ENCODE measurements around the gene LIME1.

Gene LIME1

GRCh38 chr20:63733117-63733516, 3.3 kb upstream of the LIME1 start:
- H3K27me3 ChIP-seq (ENCODE audit: control insufficient read depth, insufficient read depth, low read length) = no peaks in the 10 kb centered on the region
- no peak overlapping the region for H3K9ac ChIP-seq (ENCODE audit: low read length)
- no peak overlapping the region for H3K4me3 ChIP-seq (ENCODE audit: low read length)
- H3K4me1 ChIP-seq (ENCODE audit: control insufficient read depth, insufficient read depth, low read length) = peaks cover under 1% of the 10 kb centered on the region
- no peak overlapping the region for H3K27ac ChIP-seq (ENCODE audit: low read depth, low read length)
- H3K36me3 ChIP-seq (ENCODE audit: control insufficient read depth, insufficient read depth, low read length) = peaks cover 6% of the 10 kb centered on the region

GRCh38 chr20:63733579-63734081, 2.8 kb upstream of the LIME1 start:
- Histone ChIP-seq H3K27me3 (ENCODE audit: control insufficient read depth, insufficient read depth, low read length) (no peaks in the 10 kb centered on the region), H3K4me1 (ENCODE audit: control insufficient read depth, insufficient read depth, low read length) (peaks cover 5% of the 10 kb centered on the region), H3K9ac (ENCODE audit: low read length) (no peak overlapping the region), H3K36me3 (ENCODE audit: control insufficient read depth, insufficient read depth, low read length) (peaks cover 6% of the 10 kb centered on the region), H3K4me3 (ENCODE audit: low read length) (no peak overlapping the region), H3K27ac (ENCODE audit: low read depth, low read length) (no peak overlapping the region)

GRCh38 chr20:63734111-63734945, 2.1 kb upstream of the LIME1 start:
- peaks cover 6% of the 10 kb centered on the region for H3K36me3 ChIP-seq (ENCODE audit: control insufficient read depth, insufficient read depth, low read length)
- H3K4me1 ChIP-seq (ENCODE audit: control insufficient read depth, insufficient read depth, low read length) = peaks cover 5% of the 10 kb centered on the region
- no peak overlapping the region for H3K9ac ChIP-seq (ENCODE audit: low read length)
- H3K4me3 ChIP-seq (ENCODE audit: low read length) = no peak overlapping the region
- no peak overlapping the region for H3K27ac ChIP-seq (ENCODE audit: low read depth, low read length)
- no peaks in the 10 kb centered on the region for H3K27me3 ChIP-seq (ENCODE audit: control insufficient read depth, insufficient read depth, low read length)

GRCh38 chr20:63734946-63735858, 1.3 kb upstream of the LIME1 start:
- no peak overlapping the region for H3K9ac ChIP-seq (ENCODE audit: low read length)
- H3K4me1 ChIP-seq (ENCODE audit: control insufficient read depth, insufficient read depth, low read length) = peaks cover 5% of the 10 kb centered on the region
- no peak overlapping the region for H3K4me3 ChIP-seq (ENCODE audit: low read length)
- H3K27ac ChIP-seq (ENCODE audit: low read depth, low read length) = no peak overlapping the region
- no peaks in the 10 kb centered on the region for H3K27me3 ChIP-seq (ENCODE audit: control insufficient read depth, insufficient read depth, low read length)
- H3K36me3 ChIP-seq (ENCODE audit: control insufficient read depth, insufficient read depth, low read length) = peaks cover 6% of the 10 kb centered on the region

GRCh38 chr20:63736893-63737694, 630 bp downstream of the LIME1 start:
- Histone ChIP-seq H3K4me1 (ENCODE audit: control insufficient read depth, insufficient read depth, low read length) (peaks cover 11% of the 10 kb centered on the region), H3K27ac (ENCODE audit: low read depth, low read length) (no peak overlapping the region), H3K36me3 (ENCODE audit: control insufficient read depth, insufficient read depth, low read length) (peaks cover 6% of the 10 kb centered on the region), H3K4me3 (ENCODE audit: low read length) (peak overlapping the region; percentile 61), H3K27me3 (ENCODE audit: control insufficient read depth, insufficient read depth, low read length) (no peaks in the 10 kb centered on the region), H3K9ac (ENCODE audit: low read length) (no peak overlapping the region)

GRCh38 chr20:63737695-63737944, 1.2 kb downstream of the LIME1 start:
- Histone ChIP-seq H3K36me3 (ENCODE audit: control insufficient read depth, insufficient read depth, low read length) (peaks cover 6% of the 10 kb centered on the region), H3K4me1 (ENCODE audit: control insufficient read depth, insufficient read depth, low read length) (peaks cover 11% of the 10 kb centered on the region), H3K27ac (ENCODE audit: low read depth, low read length) (no peak overlapping the region), H3K27me3 (ENCODE audit: control insufficient read depth, insufficient read depth, low read length) (no peaks in the 10 kb centered on the region), H3K4me3 (ENCODE audit: low read length) (peak overlapping the region; percentile 61), H3K9ac (ENCODE audit: low read length) (no peak overlapping the region)

- Histone ChIP-seq H3K4me1 (ENCODE audit: control insufficient read depth, insufficient read depth, low read length) (peaks cover 11% of the 10 kb centered on the region), H3K36me3 (ENCODE audit: control insufficient read depth, insufficient read depth, low read length) (peaks cover 6% of the 10 kb centered on the region), H3K27me3 (ENCODE audit: control insufficient read depth, insufficient read depth, low read length) (no peaks in the 10 kb centered on the region), H3K4me3 (ENCODE audit: low read length) (peak overlapping the region; percentile 43), H3K9ac (ENCODE audit: low read length) (no peak overlapping the region), H3K27ac (ENCODE audit: low read depth, low read length) (no peak overlapping the region)
Observed at GRCh38 chr20:63737945-63738686, 1.7 kb downstream of the LIME1 start.

GRCh38 chr20:63738687-63739129, 2.2 kb downstream of the LIME1 start:
- peak overlapping the region; percentile 71 for H3K4me3 ChIP-seq (ENCODE audit: low read length)
- peaks cover 3% of the 10 kb centered on the region for H3K36me3 ChIP-seq (ENCODE audit: control insufficient read depth, insufficient read depth, low read length)
- H3K27me3 ChIP-seq (ENCODE audit: control insufficient read depth, insufficient read depth, low read length) = no peaks in the 10 kb centered on the region
- peak overlapping the region; percentile 75 for H3K27ac ChIP-seq (ENCODE audit: low read depth, low read length)
- H3K9ac ChIP-seq (ENCODE audit: low read length) = no peak overlapping the region
- peaks cover 11% of the 10 kb centered on the region for H3K4me1 ChIP-seq (ENCODE audit: control insufficient read depth, insufficient read depth, low read length)

- Histone ChIP-seq H3K9ac (ENCODE audit: low read length) (peak within 1 kb of the TSS; percentile 86), H3K4me3 (ENCODE audit: low read length) (peak within 1 kb of the TSS; percentile 71), H3K36me3 (ENCODE audit: control insufficient read depth, insufficient read depth, low read length) (no peaks in the 10 kb centered on the region), H3K4me1 (ENCODE audit: control insufficient read depth, insufficient read depth, low read length) (peaks cover 11% of the 10 kb centered on the region), H3K27me3 (ENCODE audit: control insufficient read depth, insufficient read depth, low read length) (no peaks in the 10 kb centered on the region), H3K27ac (ENCODE audit: low read depth, low read length) (peak within 1 kb of the TSS; percentile 96)
Observed at GRCh38 chr20:63739130-63740069, 2.9 kb downstream of the LIME1 start, which contains the start of gene SLC2A4RG. SLC2A4RG (plus strand) TSS chr20:63739776; CDS start chr20:63739913, 137 bp downstream.

GRCh38 chr20:63740070-63740626, 3.7 kb downstream of the LIME1 start:
- H3K27me3 ChIP-seq (ENCODE audit: control insufficient read depth, insufficient read depth, low read length) = no peaks in the 10 kb centered on the region
- H3K4me3 ChIP-seq (ENCODE audit: low read length) = peak overlapping the region; percentile 70
- H3K27ac ChIP-seq (ENCODE audit: low read depth, low read length) = peak overlapping the region; percentile 96
- peaks cover 11% of the 10 kb centered on the region for H3K4me1 ChIP-seq (ENCODE audit: control insufficient read depth, insufficient read depth, low read length)
- H3K9ac ChIP-seq (ENCODE audit: low read length) = peak overlapping the region; percentile 86
- H3K36me3 ChIP-seq (ENCODE audit: control insufficient read depth, insufficient read depth, low read length) = no peaks in the 10 kb centered on the region
